DMS53 (cell line): ENCODE measurements around the gene COX19.
"Not testable (repeated sequence)": the region's sequence is repeated elsewhere in the genome, so short reads cannot be mapped to it uniquely, and the experiment has no call there.

Experiments used
- DNase-seq: peaks from one replicate; lab custom pipeline; 2025; lab: John Stamatoyannopoulos, UW

The COX19 gene

DNA sequence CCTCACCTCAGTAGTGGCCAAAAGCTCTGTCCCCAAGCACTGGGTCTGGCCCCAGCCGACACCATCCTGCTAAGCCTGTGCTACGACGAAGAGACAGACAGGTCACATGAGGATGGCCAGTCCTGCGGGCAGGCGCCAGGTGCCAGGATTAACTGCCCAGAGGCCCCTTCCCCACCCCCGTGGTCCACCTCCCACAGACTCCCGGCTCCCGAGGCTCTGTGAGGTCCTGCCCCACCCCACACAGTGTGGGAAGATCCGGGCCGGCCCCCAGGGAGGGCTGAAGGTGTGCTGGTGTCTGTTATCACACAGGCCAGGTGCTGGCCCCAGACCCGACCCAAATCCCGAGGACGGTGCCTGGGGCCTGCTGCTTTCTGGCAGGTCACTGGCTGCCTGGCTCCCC is 34.9 kb upstream of the COX19 start:
- no peak for DNase-seq

- DNase-seq = no peak
Observed at GRCh38 chr7:1009747-1010146, 34.4 kb upstream of the COX19 start.

DNA sequence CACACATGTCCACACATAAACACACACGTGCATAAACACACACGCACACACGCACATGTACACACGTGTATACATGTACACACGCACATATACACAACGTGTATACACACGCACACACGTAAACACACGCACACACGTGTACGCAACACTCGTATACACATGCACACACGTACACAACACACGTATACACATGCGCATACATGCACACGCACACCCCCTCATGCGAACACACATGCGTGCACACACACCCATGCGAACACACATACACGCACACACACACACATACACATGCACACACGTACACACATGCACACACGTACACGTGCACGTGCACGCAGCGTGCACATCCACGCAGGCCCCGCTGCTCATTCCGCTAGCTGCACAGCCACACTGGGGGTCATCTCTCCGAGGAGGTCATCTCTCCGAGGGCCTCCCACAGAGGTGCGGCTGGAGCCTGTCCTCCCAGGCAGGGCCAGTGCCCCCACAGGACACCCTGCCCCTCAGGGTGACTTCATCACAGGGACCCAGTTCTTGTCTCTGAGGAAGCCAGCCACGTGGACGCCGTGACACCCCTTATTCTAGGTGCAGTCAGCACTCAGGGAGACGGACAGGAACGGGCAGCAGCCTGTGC is 33.5 kb upstream of the COX19 start:
- DNase-seq = no peak

- peak; percentile 39 for DNase-seq
Observed at GRCh38 chr7:1007901-1008300, 32.6 kb upstream of the COX19 start.

DNA sequence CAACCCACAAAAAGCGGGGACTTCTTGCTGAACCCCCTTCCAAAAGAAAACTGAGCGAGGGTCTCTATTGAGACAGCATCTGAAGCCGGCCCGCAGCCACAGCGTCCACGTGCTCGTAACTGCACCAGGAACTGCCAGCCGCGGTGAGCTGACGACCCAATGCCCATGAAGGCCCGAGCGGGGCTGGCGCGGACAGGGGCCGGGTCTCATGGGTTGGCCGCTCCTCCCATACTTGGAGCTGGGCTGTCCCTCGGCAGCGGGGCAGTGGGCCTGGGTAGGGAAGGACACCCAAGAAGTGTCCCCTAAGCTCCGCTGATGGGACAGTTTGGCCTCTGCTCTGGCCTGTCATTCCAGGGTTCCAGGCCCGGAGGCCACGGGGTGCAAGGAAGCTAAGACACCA is 30.0 kb upstream of the COX19 start:
- DNase-seq = no peak

DNA sequence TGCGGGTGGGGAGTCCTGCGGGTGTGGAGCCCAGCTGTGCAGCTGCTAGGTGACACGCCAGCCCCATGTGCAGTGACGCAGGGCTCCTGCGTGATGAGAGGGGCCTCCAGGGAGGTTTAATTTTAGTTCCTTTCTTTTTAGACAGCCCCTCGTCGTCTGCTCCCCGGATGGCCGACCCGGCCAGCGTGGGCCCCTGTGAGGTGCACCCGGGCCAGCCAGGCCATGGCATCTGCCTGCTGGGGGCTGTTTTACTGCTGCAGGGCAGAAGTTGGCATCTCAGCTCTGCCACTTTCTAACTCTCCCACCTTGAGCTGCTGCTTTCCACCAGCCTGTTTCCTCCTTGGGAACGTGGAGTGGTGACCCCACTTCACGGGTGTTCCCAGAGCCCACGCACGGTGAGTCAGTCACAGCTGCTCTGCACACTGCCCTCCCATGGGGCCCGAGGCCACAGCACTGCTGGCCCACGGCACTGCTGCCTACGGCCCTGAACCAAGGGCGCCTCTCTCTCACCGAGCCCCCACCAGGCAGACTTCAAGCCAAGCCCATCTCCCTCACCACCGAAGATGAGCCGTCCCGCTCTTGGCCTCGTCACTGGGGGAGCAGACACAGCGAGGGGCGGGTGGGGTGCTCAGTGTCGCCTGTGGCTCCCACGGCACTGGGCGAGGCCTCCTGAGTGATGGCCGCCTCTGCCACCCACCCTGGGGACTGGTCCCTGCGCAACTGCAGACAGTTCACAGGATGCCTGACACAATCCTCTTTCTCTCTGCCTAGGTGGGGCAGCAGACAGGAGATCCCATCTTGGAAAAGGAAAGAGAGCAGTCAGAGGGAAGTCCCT is 28.9 kb upstream of the COX19 start:
- no peak for DNase-seq

GRCh38 chr7:1002445-1002844 is 27.1 kb upstream of the COX19 start:
- not testable (repeated sequence) for DNase-seq

DNA sequence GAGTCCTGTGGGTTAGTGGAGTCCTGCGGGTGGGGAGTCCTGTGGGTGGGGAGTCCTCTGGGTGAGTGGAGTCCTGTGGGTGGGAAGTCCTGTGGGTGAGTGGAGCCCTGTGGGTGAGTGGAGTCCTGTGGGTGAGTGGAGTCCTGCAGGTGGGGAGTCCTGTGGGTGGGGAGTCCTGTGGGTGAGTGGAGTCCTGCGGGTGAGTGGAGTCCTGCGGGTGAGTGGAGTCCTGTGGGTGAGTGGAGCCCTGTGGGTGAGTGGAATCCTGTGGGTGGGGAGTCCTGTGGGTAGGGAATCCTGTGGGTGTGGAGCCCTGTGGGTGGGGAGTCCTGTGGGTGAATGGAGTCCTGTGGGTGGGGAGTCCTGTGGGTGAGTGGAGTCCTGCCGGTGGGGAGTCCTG is 26.7 kb upstream of the COX19 start:
- DNase-seq = not testable (repeated sequence)

- peak; percentile 25 for DNase-seq
Observed at GRCh38 chr7:1001069-1001770, 25.9 kb upstream of the COX19 start.

- DNase-seq = no peak
Observed at GRCh38 chr7:999941-1000935, 24.9 kb upstream of the COX19 start.

DNA sequence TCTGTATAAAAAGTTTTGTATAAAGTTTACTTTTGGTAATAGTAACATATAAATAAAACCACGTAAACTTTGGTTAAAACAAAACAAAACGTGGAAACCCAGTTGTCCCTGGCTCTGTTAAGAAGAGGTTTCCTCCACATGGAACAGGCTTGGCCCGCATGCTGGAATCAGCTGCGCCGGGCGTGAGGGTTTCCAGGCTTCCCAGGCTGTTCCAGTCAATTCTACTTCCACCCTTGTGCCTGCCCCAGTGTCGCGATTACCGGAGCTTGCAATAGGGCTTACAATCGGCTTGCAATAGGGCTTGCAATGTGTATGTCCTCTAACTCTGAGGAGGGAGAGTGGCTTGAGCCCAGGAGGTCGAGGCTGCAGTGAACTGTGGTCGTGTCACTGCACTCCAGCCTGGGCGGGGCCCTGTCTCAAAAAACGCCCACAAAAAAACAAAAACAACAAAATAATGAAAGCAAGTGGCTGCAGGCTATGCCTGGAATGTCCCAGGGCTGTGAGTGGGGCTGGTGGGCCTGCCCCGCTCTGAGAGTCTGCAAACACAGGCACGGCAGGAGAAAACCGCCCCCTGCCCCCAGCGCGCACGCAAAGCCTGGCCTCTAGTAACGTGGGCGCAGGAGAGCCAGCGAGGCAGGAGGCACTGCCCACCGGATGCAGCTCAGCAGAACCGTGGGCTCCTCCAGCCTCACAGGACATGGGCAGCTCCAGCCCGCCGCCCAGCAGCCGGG is 24.0 kb upstream of the COX19 start:
- no peak for DNase-seq

GRCh38 chr7:997404-998395 is 22.4 kb upstream of the COX19 start:
- no peak for DNase-seq

DNA sequence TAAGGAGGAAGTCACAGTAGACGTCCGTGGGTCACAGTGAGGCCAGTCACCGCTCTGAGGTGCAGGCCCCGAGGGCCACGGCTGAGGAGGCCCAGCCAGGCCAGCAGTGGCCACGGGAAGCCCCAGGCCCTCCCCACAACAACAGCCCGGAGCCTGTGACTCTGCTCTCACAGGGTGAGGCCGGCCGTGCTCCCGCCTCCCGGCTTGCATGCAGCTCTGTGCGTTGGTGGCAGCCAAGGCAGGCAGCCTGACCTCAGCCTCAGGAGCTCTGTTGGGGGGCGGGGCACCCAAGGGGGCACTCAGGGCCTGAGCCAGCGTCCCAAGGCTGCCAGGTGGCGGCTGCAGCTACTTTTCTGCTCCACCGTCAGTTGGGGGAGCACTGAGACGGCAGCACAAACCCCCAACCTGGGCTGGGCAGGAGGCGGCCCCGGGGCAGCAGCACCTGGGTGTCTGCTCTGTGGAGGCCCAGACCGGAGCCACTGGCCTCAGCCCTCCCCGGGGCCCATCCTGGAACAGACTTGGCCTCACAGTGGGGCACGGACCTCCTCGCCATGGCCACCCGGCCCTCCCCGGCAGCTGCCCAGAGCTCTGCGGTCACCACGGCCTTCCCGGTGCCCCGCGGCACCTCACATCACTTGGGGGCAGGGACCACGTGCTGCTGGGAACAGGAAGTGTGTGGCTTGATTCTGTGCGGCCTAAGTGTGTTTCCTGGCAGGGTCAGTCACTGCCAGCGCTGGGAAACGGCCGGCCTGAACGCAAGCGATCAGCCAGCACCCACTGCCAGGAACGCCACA is 20.9 kb upstream of the COX19 start:
- no peak for DNase-seq

- DNase-seq = no peak
Observed at GRCh38 chr7:995571-995970, 20.2 kb upstream of the COX19 start.

- no peak for DNase-seq
Observed at GRCh38 chr7:994592-995308, 19.4 kb upstream of the COX19 start.

- peak; percentile 97 for DNase-seq
Observed at GRCh38 chr7:992709-993607, 17.6 kb upstream of the COX19 start.
